ENCODE results near the gene LRRC56.
"Not testable (repeated sequence)": the region's sequence is repeated elsewhere in the genome, so short reads cannot be mapped to it uniquely, and the experiment has no call there.

LRRC56 gene

GRCh38 chr11:502288-503178, 34.8 kb upstream of the LRRC56 start:
- no peak for DNase-seq

- DNase-seq = no peak
Measured at GRCh38 chr11:503179-503981, 33.9 kb upstream of the LRRC56 start.

- no peak for DNase-seq
Measured at GRCh38 chr11:504053-504993, 33.0 kb upstream of the LRRC56 start.

DNA sequence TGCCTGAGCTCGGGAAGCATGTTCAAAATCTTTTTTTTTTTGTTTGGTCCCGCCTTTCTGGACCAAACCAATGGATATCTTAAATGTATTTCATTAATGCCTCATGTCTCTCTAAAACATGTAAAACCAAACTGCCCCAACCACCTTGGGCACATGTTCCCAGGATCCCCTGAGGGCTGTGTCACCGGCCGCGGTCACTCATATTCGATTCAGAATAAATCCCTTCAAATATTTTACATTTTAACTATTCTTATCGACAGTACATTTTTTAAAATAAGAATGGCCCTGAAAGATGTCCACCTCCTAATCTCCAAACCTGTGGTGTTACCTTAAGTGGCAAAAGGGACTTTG, 32.4 kb upstream of the LRRC56 start:
- DNase-seq = no peak

- peak; percentile 92 for DNase-seq
Measured at GRCh38 chr11:506238-506994, 30.9 kb upstream of the LRRC56 start.

DNA sequence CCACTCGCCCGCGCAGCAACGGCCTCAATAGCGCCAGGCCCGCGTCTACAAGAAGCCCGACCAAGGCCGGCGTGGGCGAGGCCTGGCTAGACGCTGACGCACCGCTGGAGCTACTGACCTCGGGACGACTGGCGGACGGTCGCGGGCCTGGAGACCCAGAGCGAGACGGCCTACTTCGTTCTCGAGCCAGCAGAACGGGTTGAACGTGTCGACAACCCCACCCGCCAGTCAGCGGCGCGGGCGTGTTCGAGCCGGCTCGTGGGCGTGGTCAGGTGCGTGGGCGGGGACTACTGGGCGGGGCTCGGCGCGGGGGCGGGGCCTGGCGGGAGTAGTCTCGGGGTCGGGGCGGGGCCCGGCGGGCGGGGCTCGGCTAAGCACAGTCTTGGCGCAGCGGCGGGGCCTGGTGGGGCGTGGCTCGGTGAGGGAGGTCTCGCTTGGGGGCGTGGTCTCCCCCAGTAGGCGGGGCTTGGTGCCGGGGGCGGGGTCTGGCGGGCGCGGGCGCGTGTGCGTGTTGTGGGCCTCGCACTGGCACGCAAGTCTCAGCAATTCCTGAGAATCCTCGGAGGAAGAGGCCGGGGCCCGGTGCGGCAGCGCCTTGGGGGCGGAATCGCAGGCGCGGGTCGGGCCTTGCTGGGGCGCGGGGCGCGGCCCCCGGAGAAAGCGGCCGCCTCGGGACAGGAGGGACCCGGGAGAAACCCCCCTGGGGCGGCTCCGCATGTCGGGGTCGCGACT, 30.2 kb upstream of the LRRC56 start, which contains the start of gene RNH1:
Gene RNH1, minus strand, starts transcription at position 248 of the 732 bp plus-strand sequence. CDS start 5,080 bp downstream, outside the sequence.
- DNase-seq = peak; percentile 88

DNA sequence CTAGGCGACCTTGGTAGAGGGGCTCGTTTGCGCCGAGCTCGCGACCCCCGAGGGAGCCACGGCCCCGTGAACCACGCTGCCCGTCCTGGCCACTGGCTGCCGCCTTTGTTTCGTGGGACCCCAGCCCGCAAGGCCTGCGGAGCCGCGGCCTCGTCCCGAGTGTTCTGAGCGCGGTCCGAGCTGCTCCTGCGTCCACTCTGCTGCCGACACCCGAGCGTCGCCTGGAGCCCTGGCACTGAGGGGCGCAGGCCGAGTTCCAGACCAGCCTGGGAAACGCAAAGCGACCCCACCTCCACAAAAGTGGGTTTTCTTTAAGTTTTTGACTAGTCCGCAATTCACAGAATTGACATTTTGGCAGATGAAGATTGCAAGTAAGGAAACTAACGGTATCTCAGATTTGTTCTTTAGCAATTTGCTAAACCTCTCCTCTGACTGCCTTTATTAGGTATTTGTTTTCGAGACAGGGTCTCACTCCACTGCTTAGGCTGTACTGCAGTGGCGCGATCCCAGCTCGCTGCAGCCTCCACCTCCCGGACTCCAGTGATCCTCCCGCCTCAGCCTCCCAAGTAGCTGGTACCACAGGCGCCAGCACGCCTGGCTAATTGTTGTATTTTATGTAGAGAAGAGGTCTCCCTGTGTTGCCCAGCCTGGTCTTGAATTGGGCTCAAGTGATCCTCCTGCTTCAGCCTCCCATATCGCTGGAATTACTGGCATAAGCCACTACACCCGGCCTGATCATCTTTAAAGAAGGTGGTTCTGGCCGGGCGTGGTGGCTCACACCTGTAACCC, 29.4 kb upstream of the LRRC56 start:
- no peak for DNase-seq

DNA sequence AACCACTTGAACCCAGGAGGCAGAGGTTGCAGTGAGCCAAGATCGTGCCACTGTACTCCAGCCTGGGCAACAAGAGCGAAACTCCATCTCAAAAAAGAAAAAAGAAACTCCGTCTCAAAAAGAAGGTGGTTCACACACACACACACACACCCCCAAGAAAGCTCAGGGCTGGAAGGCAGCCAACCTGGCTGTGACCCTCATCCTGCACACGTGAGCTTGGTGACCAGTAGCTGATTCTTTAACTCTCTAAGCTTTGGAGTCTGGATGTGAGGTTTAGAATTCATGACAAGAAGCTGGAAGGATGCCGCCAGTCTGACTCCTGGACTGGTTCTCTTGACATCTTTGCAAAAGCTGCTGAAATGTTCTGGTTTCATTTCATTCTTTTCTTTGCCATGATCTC, 28.4 kb upstream of the LRRC56 start:
- no peak for DNase-seq

DNA sequence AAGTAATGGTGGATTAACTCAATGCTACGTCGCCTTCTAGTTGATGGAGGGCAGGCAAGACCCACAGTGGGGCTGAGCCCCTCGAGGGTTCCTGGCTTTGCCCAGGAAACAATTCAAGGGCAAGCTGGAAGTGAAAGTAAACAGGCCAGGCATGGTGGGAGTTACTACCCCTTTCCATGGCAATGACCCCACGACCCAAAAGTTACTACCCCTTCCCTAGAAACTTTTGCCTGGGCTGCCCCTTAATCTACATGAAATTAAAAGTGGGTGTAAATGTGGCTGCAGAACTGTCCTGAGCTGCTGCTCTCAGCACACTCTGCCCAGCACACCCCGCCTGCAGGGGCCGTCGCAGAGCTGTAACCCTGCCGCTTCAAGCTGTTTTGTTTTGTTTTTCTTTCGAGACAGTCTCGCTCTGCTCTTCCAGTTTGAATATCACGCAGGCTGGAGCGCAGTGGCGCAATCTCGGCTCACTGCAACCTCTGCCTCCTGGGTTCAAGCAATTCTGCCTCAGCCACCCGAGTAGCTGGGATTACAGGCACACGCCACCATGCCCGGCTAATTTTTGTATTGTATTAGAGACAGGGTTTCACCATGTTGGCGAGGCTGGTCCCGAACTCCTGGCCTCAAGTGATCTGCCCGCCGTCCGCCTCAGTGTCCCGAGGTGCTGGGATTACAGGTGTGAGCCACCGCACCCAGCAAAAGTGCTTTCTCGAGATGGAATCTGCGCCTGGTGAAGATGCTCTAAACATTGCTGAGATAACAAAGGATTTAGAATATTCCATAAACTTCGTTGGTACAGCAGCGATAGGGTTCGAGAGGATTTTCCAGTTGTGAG, 24.3 kb upstream of the LRRC56 start:
- no peak for DNase-seq

GRCh38 chr11:514606-515005, 22.7 kb upstream of the LRRC56 start:
- DNase-seq = no peak

DNA sequence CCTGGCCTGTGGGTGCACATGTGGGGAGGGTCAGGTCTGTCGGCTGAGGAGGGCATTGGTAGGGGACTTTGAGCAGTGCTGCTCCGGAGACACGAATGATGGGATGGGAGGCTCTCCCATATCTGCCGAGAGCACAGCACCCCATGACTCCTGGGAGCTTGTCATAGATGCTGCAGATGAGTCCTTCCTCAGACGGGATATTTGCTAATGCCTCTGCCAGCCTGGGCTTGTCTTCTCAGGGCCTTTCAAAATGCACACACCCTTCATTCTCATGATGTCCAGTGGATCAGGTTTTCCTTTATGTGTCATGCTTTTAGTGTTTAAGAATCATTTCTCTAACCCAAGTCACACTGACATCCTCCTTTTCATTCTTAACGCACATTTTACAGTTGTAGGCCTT, 22.2 kb upstream of the LRRC56 start:
- DNase-seq = no peak

DNA sequence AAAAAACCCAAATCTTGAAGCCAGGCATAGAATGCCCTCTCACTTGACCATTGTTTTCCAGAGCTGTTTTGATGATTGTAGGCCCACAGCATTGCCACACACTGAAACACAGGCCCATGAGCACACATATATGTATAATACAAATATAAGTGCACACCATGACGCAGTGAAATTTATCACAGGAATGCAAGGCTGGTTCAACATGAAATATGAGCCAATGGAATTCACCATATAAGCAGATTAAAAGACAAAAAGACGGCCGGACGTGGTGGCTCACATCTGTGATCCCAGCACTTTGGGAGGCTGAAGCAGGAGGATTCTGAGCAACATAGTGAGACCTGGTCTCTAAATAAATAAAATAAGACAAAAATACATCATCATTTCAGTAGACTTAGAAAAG, 20.9 kb upstream of the LRRC56 start:
- DNase-seq = no peak

DNA sequence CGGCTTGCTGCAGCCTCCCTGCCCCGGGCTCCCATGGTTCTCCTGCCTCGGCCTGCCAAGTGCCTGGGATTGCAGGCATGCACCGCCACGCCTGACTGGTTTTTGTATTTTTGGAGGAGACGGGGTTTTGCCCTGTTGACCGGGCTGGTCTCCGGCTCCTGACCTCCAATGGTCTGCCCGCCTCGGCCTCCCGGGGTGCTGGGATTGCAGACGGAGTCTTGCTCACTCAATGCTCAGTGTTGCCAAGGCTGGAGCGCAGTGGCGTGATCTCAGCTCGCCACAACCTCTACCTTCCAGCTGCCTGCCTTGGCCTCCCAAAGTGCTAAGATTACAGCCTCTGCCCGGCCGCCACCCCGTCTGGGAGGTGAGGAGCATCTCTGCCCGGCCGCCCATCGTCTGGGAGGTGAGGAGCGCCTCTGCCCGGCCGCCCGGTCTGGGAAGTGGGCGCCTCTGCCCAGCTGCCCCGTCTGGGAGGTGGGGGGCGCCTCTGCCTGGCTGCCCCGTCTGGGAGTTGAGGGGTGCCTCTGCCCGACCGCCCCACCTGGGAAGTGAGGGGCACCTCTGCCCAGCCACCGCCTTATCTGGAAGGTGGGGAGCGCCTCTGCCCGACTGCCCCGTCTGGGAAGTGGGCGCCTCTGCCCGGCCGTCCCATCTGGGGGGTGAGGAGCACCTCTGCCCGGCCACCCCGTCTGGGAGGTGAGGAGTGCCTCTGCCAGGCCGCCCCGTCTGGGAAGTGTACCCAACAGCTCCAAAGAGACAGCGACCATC, 20.2 kb upstream of the LRRC56 start:
- not testable (repeated sequence) for DNase-seq

- no peak for DNase-seq
Measured at GRCh38 chr11:518463-519202, 18.7 kb upstream of the LRRC56 start.

GRCh38 chr11:520428-521176, 16.7 kb upstream of the LRRC56 start:
- DNase-seq = no peak

- DNase-seq = no peak
Measured at GRCh38 chr11:521177-521688, 16.1 kb upstream of the LRRC56 start.

- DNase-seq = no peak
Measured at GRCh38 chr11:526192-526591, 11.1 kb upstream of the LRRC56 start.
